ENCODE results near the gene MAP2K7. TPM values are rescaled to one million over a fixed set of nuclear protein-coding genes. Genes with fewer than 3 reads are reported as not detected.

The MAP2K7 gene
- total RNA-seq, 4 donors from 2014 or later, result 9.9 to 16.2 (median 12.4) TPM

DNA sequence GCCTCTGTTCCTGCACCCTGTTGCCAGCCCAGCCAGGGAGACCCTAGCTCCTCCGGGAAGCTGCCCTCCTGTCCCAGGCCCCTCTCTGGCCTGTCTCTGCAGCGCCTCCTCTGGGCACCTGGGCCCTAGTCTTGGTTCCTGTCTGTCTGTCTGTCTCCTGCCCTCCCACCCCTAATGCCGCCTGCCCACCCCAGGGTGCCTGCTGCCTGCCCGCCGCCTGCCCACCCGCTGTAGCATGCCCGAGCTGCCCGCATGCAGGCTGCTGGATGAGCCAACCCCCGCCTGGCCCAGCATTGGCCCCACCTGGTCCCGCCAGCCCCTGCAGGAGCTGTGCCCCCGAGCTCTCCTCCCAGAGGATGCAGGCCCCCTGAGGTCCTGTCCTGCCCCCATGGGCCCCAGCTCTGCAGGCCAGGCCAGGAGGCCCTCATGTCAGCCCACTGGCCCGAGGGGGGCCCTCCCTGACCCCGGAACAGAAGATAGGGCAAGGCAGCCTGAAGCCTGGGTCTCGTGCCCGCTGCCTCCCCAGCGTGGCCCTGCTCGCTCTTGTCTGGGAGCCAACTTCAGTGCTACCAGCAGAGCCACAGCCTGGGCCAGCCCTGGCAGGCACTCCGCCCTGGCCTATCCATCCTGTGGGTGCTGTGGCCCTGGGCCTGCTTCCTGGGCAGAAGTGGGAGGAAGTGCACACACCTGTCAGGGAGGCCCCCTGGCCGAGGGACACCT is 5.2 kb downstream of the MAP2K7 start:
- TF ChIP-seq, protein P1, sequence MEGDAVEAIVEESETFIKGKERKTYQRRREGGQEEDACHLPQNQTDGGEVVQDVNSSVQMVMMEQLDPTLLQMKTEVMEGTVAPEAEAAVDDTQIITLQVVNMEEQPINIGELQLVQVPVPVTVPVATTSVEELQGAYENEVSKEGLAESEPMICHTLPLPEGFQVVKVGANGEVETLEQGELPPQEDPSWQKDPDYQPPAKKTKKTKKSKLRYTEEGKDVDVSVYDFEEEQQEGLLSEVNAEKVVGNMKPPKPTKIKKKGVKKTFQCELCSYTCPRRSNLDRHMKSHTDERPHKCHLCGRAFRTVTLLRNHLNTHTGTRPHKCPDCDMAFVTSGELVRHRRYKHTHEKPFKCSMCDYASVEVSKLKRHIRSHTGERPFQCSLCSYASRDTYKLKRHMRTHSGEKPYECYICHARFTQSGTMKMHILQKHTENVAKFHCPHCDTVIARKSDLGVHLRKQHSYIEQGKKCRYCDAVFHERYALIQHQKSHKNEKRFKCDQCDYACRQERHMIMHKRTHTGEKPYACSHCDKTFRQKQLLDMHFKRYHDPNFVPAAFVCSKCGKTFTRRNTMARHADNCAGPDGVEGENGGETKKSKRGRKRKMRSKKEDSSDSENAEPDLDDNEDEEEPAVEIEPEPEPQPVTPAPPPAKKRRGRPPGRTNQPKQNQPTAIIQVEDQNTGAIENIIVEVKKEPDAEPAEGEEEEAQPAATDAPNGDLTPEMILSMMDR (IDR thresholded peaks at IDR 0.05; ENCODE audit: low read depth), result no peak

DNA sequence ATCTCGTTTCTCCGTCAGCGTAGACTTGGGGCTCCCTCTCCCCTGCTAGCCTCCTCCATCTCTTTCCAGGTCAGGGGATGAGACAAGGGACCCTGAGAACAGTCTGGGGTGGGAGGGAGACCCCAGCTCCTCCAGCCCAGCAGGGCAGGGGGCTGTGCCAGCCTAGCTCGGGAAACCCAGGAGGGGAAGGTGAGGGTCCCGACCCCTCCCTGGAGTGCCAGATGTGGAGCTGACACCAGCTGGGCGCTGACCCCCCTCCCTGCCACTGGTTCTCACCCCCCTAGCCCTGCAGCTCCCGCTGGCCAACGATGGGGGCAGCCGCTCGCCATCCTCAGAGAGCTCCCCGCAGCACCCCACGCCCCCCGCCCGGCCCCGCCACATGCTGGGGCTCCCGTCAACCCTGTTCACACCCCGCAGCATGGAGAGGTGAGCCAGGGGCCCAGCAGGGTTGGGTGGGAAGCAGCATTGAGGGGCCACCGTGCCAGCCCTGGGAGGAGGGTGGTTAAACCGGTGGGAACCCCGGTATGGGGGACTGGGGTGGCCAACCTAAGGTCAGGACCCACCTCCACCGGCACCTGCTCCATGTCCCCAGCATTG is 5.9 kb downstream of the MAP2K7 start:
- TF ChIP-seq, protein P1 (IDR thresholded peaks at IDR 0.05; ENCODE audit: low read depth), result no peak

DNA sequence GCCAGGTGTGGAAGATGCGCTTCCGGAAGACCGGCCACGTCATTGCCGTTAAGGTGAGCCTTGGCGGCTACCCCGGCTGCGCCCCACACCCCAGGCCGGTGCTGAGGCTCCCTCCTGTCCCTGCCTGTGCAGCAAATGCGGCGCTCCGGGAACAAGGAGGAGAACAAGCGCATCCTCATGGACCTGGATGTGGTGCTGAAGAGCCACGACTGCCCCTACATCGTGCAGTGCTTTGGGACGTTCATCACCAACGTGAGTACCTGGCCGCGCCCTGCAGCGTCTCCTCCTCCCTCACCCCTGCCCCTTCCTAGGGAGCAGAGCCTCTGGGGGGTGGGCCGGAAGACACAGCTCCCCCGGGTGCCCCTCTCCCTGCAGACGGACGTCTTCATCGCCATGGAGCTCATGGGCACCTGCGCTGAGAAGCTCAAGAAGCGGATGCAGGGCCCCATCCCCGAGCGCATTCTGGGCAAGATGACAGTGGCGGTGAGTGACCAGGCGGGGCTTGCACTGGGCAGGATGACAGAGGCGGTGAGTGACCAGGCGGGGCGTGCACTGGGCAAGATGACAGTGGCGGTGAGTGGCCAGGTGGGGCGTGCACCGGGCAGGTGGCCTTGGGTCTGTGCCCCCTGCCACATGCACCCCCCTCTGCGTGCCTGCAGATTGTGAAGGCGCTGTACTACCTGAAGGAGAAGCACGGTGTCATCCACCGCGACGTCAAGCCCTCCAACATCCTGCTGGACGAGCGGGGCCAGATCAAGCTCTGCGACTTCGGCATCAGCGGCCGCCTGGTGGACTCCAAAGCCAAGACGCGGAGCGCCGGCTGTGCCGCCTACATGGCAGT is 6.9 kb downstream of the MAP2K7 start:
- TF ChIP-seq, protein P1 (IDR thresholded peaks at IDR 0.05; ENCODE audit: low read depth), result no peak

DNA sequence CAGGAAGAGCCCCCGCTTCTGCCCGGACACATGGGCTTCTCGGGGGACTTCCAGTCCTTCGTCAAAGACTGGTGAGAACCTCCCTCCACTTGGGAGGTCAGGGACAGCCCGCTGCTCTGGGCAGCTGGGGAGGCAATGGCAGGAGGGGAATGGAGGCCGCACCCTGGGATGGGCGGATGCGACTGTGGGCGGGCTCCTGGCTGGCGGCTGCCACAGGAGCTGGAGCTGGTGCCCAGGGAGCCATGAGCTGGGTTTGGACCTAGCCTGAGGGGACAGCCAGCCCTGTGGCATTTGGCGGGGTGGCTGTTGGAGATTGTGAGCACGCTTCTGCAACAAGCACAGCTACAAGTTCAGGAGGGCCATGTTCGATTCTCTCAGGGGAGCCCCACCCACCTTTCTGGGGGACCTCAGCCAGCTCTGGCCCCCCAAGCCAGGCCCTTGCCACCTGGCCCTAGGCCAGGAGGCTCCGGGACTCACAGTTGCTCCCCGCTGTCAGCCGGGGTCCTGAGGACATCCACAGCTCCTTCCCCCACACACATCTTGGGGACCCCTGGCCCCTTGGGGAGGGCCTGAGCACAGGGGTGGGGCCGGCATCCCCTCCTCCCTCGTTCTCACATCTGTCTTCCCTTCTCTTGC is 7.9 kb downstream of the MAP2K7 start:
- TF ChIP-seq, protein P1 (IDR thresholded peaks at IDR 0.05; ENCODE audit: low read depth), result no peak

DNA sequence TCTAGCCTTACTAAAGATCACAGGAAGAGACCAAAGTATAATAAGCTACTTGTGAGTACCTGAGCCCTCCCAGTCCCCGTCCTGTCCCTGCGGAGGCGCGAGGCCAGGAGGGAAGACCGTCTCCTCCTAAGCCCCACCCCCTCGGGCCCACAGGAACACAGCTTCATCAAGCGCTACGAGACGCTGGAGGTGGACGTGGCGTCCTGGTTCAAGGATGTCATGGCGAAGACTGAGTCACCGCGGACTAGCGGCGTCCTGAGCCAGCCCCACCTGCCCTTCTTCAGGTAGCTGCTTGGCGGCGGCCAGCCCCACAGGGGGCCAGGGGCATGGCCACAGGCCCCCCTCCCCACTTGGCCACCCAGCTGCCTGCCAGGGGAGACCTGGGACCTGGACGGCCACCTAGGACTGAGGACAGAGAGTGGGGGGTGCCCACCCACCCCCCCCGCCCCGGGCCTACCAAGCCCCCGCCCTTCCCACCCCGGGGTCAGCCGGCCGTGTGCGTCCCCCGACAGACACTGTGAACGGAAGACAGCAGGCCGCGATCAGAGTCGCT is 8.5 kb downstream of the MAP2K7 start:
- TF ChIP-seq, protein P1 (IDR thresholded peaks at IDR 0.05; ENCODE audit: low read depth), result no peak

DNA sequence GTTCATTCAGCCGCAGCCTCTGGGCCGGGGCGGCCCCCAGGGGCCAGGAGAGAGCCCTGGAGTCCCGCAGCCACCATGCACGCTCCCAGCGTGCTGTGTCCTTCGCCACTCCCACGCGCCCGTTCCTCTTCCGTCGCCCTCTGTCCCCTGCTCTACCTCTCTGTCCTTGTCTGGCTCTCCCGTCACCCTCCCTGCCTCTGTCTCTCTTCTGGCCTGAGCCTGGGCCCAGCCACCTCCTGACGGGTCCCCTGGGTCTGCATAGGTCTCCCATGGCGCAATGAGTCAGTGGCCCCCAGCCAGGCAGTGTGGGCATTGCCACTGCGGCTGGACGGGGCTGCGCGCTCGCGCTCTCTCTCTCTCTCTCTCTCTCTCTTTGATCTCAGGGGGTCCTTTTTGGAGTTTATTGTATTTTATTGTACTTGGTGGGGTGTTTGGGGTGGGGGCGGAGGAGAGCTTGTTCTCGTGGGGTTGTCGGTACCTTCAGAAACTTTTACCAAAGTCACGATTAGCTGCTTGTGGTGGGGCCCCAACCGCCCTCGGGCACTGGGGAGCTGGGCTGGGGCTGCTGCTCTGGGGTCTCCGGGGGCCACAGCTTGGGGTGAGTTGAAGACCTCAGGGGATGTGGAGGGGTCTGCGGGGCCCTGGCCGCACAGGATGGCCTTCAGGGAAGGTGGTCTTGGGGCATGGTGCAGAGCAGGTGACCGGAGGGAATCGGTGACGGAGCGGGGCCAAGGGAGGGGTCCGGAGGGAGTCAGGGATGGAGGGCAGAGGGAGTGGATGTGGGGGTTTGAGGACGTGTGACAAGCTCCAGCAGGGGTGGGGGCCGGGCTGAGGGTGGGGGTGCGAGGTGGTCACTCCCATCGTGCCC is 9.3 kb downstream of the MAP2K7 start:
- TF ChIP-seq, protein P1 (IDR thresholded peaks at IDR 0.05; ENCODE audit: low read depth), result no peak

Data from subcutaneous adipose tissue (tissue), 4 donors.